Spleen (tissue), 7 donors: ENCODE data around the gene PDC.
"Not testable (repeated sequence)": the region's sequence is repeated elsewhere in the genome, so short reads cannot be mapped to it uniquely, and the experiment has no call there.

ENCODE experiments used
- CTCF ChIP-seq, 11 experiments: fragments of 200-600 bp in 7 of 11; fragments of 450-650 bp in 4 of 11; sonication (generic) in 4 of 11; IDR thresholded peaks in 8 of 11; conservative IDR thresholded peaks in 3 of 11; 1 replicate in 7 of 11; 2 replicates in 4 of 11; pipeline versions ENCODE4 v1.4.0 to v1.8.0; 2016 to 2021; ENCODE audit warnings: antibody characterized with exemption in 11 of 11, inconsistent platforms in 4 of 11, mild to moderate bottlenecking in 1 of 11
- POLR2A ChIP-seq, 3 donors: fragments of 450-650 bp; IDR thresholded peaks; one replicate each; pipeline ENCODE4 v1.5.1; 2017; ENCODE audit warnings: antibody characterized with exemption in 3 of 3, mild to moderate bottlenecking in 1 of 3
- POLR2AphosphoS5 ChIP-seq, 3 donors: sonication (generic); formaldehyde crosslinking; IDR thresholded peaks; one replicate each; pipeline ENCODE4 v1.5.1; 2017; ENCODE audit warnings: antibody characterized with exemption in 3 of 3
- donor health status: DM: no; HTN: no; CAD: no; lungs with moderate emphysema.
- donor health status: DM: no; HTN: no; CAD: no.
- donor health status: DM: no; HTN: no; CAD: no.

- not testable (repeated sequence) for TF ChIP-seq CTCF (IDR thresholded peaks at IDR 0.05 in 8 of 11, conservative IDR thresholded peaks at IDR 0.05 in 3 of 11); POLR2A (IDR thresholded peaks at IDR 0.05); POLR2AphosphoS5 (IDR thresholded peaks at IDR 0.05)
Observed at GRCh38 chr1:186459161-186459560, 1.8 kb downstream of the PDC start.
